Measurements from ENCODE around the gene ZNF683.
A peak's percentile ranks its signal among the peaks of the same experiment; 100 is the strongest.

ZNF683 gene

GRCh38 chr1:26358411-26359384 is 13.9 kb downstream of the ZNF683 start:
- peak; percentile 75 for DNase-seq (ENCODE audit: low read depth, low spot score)

GRCh38 chr1:26357121-26357602 is 15.4 kb downstream of the ZNF683 start:
- no peak for DNase-seq (ENCODE audit: low read depth, low spot score)

GRCh38 chr1:26356106-26356505 is 16.4 kb downstream of the ZNF683 start:
- no peak for DNase-seq (ENCODE audit: low read depth, low spot score)

GRCh38 chr1:26354972-26355371 is 17.6 kb downstream of the ZNF683 start:
- DNase-seq (ENCODE audit: low read depth, low spot score) = no peak

- peak; percentile 81 for DNase-seq (ENCODE audit: low read depth, low spot score)
These were observed 18.4 kb downstream of the ZNF683 start, which contains the start of gene CRYBG2 for GRCh38 chr1:26353976-26354820. Gene CRYBG2 (minus strand): TSS chr1:26354130. CDS start chr1:26346657, 7,473 bp downstream.

DNA sequence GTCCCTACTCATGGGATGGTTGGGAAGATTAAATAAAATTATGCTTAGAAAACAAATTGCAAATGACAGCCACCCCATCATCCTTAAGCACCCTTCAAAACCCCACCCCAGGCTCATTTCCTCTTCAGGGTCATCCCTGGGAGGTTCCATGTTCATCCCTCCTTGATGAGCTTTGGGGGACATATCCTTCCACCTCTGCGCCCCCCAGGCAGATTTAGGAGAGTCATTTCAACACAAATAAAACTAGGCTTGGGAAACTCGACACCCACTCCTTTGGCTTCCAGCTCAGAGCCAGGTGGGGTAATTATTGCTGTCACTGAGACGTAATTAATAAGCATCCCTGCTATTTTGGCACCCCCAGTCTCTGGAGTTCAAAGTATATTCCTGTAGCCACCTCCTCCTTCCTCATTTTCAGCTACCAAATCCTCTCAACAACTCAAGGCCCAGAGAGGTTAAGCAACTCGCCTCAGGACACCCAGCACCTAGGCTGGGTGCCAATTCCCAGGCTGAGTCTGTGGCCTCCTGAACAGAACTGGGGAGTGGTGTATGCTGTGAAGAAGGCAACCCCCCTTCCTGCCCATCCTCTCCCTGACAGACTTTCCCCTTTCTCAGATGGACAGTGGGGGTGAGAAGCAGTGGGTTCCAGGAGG is 19.2 kb downstream of the ZNF683 start:
- no peak for DNase-seq (ENCODE audit: low read depth, low spot score)

- no peak for DNase-seq (ENCODE audit: low read depth, low spot score)
These were observed 20.2 kb downstream of the ZNF683 start for GRCh38 chr1:26352338-26352679.

- DNase-seq (ENCODE audit: low read depth, low spot score) = peak; percentile 83
These were observed 20.8 kb downstream of the ZNF683 start for GRCh38 chr1:26351590-26352337.

- DNase-seq (ENCODE audit: low read depth, low spot score) = peak; percentile 82
These were observed 21.6 kb downstream of the ZNF683 start for GRCh38 chr1:26350701-26351589.

DNA sequence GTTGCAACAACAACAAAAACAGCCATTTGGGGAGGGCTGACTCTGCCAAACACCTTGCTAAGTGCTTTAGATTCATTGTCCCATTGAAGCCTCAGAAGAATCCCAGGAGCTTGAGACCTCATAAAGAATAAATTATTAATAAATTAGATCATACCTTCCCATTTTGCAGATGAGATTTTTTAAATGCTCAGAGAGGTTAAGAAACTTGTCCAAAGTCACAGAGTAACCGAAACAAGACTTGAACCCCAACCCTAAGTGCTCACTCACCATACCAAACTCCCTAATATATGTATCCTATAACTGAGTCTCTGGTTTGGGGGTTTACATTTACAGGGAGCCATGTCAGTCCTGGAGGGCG is 22.2 kb downstream of the ZNF683 start:
- DNase-seq (ENCODE audit: low read depth, low spot score) = no peak

GRCh38 chr1:26349877-26350244 is 22.7 kb downstream of the ZNF683 start:
- no peak for DNase-seq (ENCODE audit: low read depth, low spot score)

- DNase-seq (ENCODE audit: low read depth, low spot score) = peak; percentile 86
These were observed 23.2 kb downstream of the ZNF683 start for GRCh38 chr1:26349188-26349876.

DNA sequence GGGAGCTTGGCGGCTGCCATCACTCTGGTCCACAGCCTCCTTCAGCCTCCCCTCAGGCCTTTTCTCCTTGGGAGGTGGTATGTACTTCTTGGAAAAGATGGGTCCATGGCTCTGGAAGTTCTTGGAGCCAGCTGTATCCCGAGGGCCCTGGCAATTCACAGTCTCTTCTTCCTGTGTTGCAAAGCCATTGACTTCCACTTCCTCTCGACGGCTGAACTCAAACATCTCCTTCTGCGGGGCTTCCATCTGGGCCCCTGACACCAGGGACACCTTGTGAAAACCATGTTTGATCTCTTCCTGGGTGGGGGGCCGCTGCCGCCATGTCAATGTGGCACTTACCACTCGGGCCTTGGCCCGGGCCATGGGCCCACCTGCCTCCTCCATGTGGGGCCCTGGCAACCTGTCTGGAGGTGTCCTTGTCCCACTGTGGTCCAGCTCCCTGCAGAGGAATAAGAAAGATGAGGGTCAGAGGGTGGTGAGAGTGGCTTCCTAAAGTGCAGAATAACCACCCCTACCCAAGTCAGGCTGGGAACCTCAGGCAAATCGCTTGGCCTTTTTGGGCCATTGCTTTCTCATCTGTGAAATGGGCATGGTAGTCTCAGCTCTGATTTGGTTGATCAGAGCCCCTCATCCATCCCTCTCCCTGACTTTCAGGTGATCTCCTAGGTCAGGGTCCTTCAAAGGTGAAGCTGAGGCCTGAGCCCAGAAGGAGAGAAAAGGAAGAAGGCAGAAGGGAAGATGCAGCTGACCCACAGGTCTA is 26.1 kb downstream of the ZNF683 start:
- DNase-seq (ENCODE audit: low read depth, low spot score) = no peak

DNA sequence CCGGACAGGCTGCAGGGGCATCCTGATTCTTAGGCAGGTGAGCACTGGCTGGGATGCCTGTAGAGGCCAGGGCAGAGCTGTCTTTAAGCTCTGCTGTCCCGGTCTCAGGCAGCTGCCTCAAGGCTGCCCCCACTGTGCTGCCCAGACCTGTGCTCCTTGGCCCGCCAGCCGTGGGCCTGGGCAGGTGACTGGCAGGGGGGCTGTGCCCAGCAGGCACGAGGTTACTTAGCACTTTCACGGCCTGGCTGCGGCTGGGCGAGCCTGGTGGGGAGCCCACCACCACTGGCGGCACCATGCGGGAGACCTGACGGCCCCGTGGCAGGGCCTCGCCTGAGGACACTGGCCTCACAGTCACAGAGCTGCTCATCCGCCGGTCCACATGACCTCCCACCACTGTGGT is 26.8 kb downstream of the ZNF683 start:
- DNase-seq (ENCODE audit: low read depth, low spot score) = no peak

DNA sequence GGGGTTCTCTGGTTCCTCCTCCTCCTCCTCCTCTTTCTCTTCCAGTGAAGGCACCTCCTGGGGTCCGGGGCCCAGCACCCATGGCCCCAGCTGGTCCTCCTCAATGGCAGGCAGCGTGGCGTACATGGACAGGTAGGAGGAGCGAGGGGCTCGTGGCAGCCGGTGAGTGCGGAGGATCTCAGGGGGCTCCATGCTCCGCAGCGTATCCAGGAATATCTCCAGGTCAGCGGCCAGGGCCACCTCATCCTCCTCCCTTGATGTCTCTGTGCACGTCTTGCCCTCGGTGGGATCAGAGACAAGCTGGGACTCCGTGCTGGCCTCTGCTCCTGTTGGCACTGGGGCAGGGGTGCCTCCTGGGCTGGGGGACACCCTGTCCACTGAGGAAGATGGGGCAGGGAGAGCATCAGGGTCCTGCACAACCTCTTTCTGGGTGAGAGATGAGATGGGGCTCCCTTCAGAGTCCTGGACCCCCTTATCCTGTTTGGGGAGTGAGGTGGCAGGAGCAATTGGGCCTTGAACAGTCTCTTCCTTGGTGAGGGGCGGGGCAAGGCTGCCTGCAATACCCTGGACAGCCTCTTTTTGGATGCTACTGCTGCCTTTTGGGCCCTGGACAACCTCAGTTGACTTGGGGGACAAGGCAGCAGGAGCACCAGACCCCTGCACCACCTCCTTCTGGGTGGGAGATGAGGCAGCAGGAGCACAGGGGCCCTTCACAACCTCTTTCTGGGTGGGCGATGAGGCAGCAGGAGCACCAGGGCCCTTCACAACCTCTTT is 28.2 kb downstream of the ZNF683 start:
- no peak for DNase-seq (ENCODE audit: low read depth, low spot score)

DNA sequence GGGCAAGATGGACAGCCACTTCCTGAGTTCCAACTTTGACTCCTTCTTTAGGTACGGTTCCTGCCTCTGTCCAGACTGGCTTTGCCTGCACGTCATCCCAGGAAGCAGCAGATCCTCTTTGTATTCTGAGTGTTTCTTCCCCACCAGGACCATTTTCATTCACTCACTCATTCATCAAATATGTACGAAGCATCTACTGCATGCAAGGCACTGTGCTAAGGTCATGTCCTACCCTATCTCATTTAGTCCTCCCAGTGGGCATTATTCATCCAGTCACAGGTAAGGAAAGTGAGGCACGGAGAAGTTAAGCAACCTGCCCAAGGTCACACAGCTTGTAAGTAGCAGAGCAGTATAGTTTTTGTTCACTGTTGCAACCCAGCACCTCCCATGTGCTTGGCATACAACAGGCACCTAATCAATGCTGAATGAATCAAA is 32.5 kb downstream of the ZNF683 start:
- DNase-seq (ENCODE audit: low read depth, low spot score) = no peak

DNA sequence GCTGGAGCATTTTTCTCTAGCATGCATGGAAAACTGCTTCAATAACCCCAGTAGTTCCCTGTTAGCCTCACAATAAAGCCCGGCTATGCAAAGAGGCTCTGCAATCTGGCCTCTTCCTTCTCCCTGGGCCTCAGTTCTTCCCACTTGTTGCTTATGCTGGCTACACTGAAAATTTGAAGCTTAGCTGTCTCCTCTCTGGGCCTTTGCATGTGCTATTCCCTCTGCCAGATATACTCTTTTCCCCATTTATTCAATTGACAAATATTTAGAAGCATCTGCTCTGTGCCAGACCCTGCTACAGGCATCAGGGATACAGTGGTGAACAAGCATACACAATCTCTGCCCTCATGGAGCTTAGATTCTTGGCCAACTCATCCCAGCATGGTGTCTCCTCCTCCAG is 33.9 kb downstream of the ZNF683 start:
- DNase-seq (ENCODE audit: low read depth, low spot score) = no peak

- DNase-seq (ENCODE audit: low read depth, low spot score) = no peak
These were observed 34.9 kb downstream of the ZNF683 start for GRCh38 chr1:26337625-26338024.

Measured in ELF-1 (cell line).